ENCODE measurements around the gene CCDC175. TPM values are rescaled to one million over a fixed set of nuclear protein-coding genes. Genes with fewer than 3 reads are reported as not detected.

Gene CCDC175
- total and polyA plus RNA-seq, 2 donors (not counting 3 experiments of a cell fraction or from before 2014, with no cell fraction given): not detected

- no peaks in the 10 kb centered on the region for H3K9me1 ChIP-seq (replicated peaks; ENCODE audit: control insufficient read depth, extremely low read depth, insufficient read depth, low read length)
- no peaks in the 10 kb centered on the region for H3K79me2 ChIP-seq (ENCODE audit: control insufficient read depth, insufficient read depth, low read length)
- H3K27ac ChIP-seq (ENCODE audit: insufficient read depth, low read depth, low read length): no peak overlapping the region
- no peak overlapping the region for H2AFZ ChIP-seq (ENCODE audit: low read depth, low read length)
- no peak overlapping the region for H3K4me3 ChIP-seq (replicated peaks in 1 of 3; ENCODE audit: insufficient read depth in 1 of 3, low read depth in 1 of 3, low read length in 3 of 3)
- CTCF ChIA-PET: no interaction called here
- no peaks in the 10 kb centered on the region for H4K20me1 ChIP-seq (replicated peaks; ENCODE audit: control insufficient read depth, extremely low read depth, insufficient read depth, low read length)
- peaks cover 0 to 7% of the 10 kb centered on the region in 2 experiments for H3K27me3 ChIP-seq (ENCODE audit: control insufficient read depth in 2 of 2, insufficient read depth in 2 of 2, low read length in 2 of 2)
- POLR2A ChIA-PET: no interaction called here
- TF ChIP-seq EZH2 (IDR thresholded peaks at IDR 0.05; ENCODE audit: borderline replicate concordance, low read depth, low read length, severe bottlenecking) (no peak), FOS (IDR thresholded peaks at IDR 0.05; ENCODE audit: borderline replicate concordance, insufficient read depth, low read length) (no peak), CTCF (IDR thresholded peaks at IDR 0.05; ENCODE audit: extremely low read depth in 1 of 2, insufficient read depth in 1 of 2, low read depth in 1 of 2, low read length in 2 of 2) (no peak), MYC (IDR thresholded peaks at IDR 0.05; ENCODE audit: low read depth, low read length) (no peak), POLR2A (IDR thresholded peaks at IDR 0.05; ENCODE audit: low read depth, low read length) (no peak), GATA2 (IDR thresholded peaks at IDR 0.05; ENCODE audit: insufficient read depth, insufficient read length, low read depth, low read length) (no peak), POLR2AphosphoS5 (IDR thresholded peaks at IDR 0.05; ENCODE audit: insufficient read depth, low read depth, low read length) (no peak), JUN (IDR thresholded peaks at IDR 0.05; ENCODE audit: borderline replicate concordance, insufficient read depth, insufficient read length, low read depth) (no peak)
- no peaks in the 10 kb centered on the region for H3K36me3 ChIP-seq (ENCODE audit: control insufficient read depth in 2 of 2, extremely low read depth in 1 of 2, insufficient read depth in 2 of 2, low read length in 2 of 2)
- no peak overlapping the region for H3K4me2 ChIP-seq (ENCODE audit: insufficient read depth, low read length)
- no peak for DNase-seq (ENCODE audit: low read depth, low spot score)
- H3K4me1 ChIP-seq (ENCODE audit: control insufficient read depth, extremely low read depth, insufficient read depth, low read length): peaks cover 3% of the 10 kb centered on the region
- dilution Hi-C loops (cut with MboI; ENCODE audit: extremely low pct_ligation_motif_present, low sequenced_read_pairs): no loop called here
- no peak for FAIRE-seq
- intact Hi-C loops (cut with micrococcal nuclease): no loop called here
- no TSS peak for BruUV-seq (replicated peaks)
- H3K9ac ChIP-seq (replicated peaks; ENCODE audit: extremely low read depth, insufficient read depth, low read length): no peak overlapping the region
- H3K9me3 ChIP-seq (replicated peaks; ENCODE audit: control insufficient read depth, insufficient read depth, low read length): no peaks in the 10 kb centered on the region
Measured at GRCh38 chr14:59582161-59582560, 5.5 kb upstream of the CCDC175 start.

All from endothelial cell of umbilical vein (primary cell).